Right atrium auricular region (tissue), 2 donors: ENCODE measurements around the gene WWTR1. TPM values are rescaled to one million over a fixed set of nuclear protein-coding genes. Genes with fewer than 3 reads are reported as not detected.

ENCODE experiments used
- DNase-seq: peaks from one replicate; pipeline ENCODE4 v3.0.0-alpha.2; 2019; ENCODE audit warnings: low spot score
- H3K27ac ChIP-seq, 2 donors: fragments of 200-600 bp; sonication (generic); 1 replicate in 1 of 2; 2 replicates in 1 of 2; pipeline ENCODE4 v1.5.1; 2016 to 2019
- H3K27me3 ChIP-seq, 2 donors: fragments of 200-600 bp; sonication (generic); one replicate each; pipeline versions ENCODE4 v1.5.1 to v1.6.0; 2017 to 2019
- H3K36me3 ChIP-seq: fragments of 200-600 bp; sonication (generic); one replicate; pipeline ENCODE4 v1.5.1; 2016
- H3K4me1 ChIP-seq, 2 donors: fragments of 200-600 bp; sonication (generic); one replicate each; pipeline versions ENCODE4 v1.5.1 to v1.6.0; 2017 to 2019
- H3K4me3 ChIP-seq, 2 donors: fragments of 200-600 bp; sonication (generic); 1 replicate in 1 of 2; 2 replicates in 1 of 2; pipeline ENCODE4 v1.5.1; 2017 to 2019; ENCODE audit warnings: mild to moderate bottlenecking in 1 of 2, moderate library complexity in 1 of 2
- H3K9me3 ChIP-seq, 2 donors: fragments of 200-600 bp; sonication (generic); one replicate each; pipeline ENCODE4 v1.5.1; 2019
- CTCF ChIP-seq, 2 donors: fragments of 200-600 bp; sonication (generic); IDR thresholded peaks; one replicate each; pipeline ENCODE4 v1.5.1; 2019; ENCODE audit warnings: antibody characterized with exemption in 2 of 2
- total RNA-seq, 2 donors: library from RNA; depleted of rRNA; stranded (reverse); fragments of >200 nt; gene quantifications; one replicate each; pipeline ENCODE4 v1.1.0, GENCODE V29; 2016

Gene WWTR1
- total RNA-seq, 2 donors from 2014 or later, result 53.4 to 73.1 TPM

- Histone ChIP-seq H3K4me1 (peaks cover 0 to 59% of the 10 kb centered on the region in 2 donors), H3K36me3 (no peaks in the 10 kb centered on the region), H3K27me3 (no peaks in the 10 kb centered on the region), H3K27ac (peak overlapping the region; percentile 32 to 60), H3K4me3 (peak overlapping the region; percentile 15 to 28), H3K9me3 (no peaks in the 10 kb centered on the region)
- DNase-seq, result no peak
- no peak for TF ChIP-seq CTCF (IDR thresholded peaks at IDR 0.05)
Observed at GRCh38 chr3:149638228-149639092, 19.4 kb downstream of the WWTR1 start.

DNA sequence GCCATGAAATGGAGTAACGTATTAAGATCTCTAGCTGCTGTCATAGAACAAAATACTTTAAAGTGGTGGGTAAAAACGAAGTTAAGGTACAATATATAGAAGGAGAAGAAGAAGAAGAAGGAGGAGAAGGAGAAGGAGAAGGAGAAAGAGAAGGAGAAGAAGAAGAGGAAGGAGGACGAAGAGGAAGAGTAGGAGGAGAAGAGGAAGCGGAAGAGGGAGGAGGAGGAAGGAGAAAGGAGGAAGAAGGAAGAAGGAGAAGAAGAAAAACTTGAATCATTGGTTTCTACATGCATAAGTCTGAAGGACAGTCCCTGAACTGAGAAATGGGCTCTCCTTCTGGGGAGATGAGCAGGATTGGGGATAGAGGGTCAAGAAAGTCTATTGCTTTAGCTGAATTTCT lies 22.4 kb downstream of the WWTR1 start:
- H3K27ac ChIP-seq, result no peak overlapping the region

DNA sequence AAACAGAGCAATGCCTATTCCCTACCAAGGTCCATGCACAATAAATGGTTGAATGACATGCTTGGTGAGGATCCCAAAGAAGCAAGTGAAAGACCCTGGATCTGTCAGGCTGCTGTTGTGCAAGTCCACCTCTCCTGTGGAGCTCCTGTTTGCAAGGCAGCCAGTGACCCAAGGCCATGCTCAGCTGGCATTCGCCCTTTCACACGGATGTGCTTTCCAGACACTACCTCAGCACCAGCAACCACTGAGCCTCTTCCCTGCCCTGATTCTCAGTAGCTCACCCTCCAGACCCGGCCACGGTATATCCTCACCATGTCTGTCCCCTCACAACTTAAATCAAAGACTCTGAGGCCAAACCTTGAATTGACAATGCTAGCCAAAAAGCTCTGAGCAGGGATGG lies 23.3 kb downstream of the WWTR1 start:
- no peak for TF ChIP-seq CTCF (IDR thresholded peaks at IDR 0.05)
- Histone ChIP-seq H3K36me3 (no peaks in the 10 kb centered on the region), H3K4me1 (peaks cover 0 to 43% of the 10 kb centered on the region in 2 donors), H3K27me3 (no peaks in the 10 kb centered on the region), H3K4me3 (no peak overlapping the region), H3K27ac (peak overlapping the region; percentile 8 to 9), H3K9me3 (no peaks in the 10 kb centered on the region)
- DNase-seq, result no peak

More for the DNA sequence above, 22.4 kb downstream of the WWTR1 start:
- H3K4me3 ChIP-seq, result no peak overlapping the region
- H3K27me3 ChIP-seq, result no peaks in the 10 kb centered on the region
- TF ChIP-seq CTCF (IDR thresholded peaks at IDR 0.05), result no peak
- DNase-seq, result no peak
- H3K9me3 ChIP-seq, result no peaks in the 10 kb centered on the region
- H3K36me3 ChIP-seq, result no peaks in the 10 kb centered on the region
- H3K4me1 ChIP-seq, result peaks cover 0 to 43% of the 10 kb centered on the region in 2 donors

- H3K9me3 ChIP-seq, result no peaks in the 10 kb centered on the region
- no peaks in the 10 kb centered on the region for H3K36me3 ChIP-seq
- H3K27ac ChIP-seq, result peak overlapping the region in 1 of 2 donors; percentile 9
- H3K4me1 ChIP-seq, result peaks cover 0 to 38% of the 10 kb centered on the region in 2 donors
- no peaks in the 10 kb centered on the region for H3K27me3 ChIP-seq
- no peak for DNase-seq
- no peak overlapping the region for H3K4me3 ChIP-seq
- TF ChIP-seq CTCF (IDR thresholded peaks at IDR 0.05), result no peak
Observed at GRCh38 chr3:149634072-149634471, 23.8 kb downstream of the WWTR1 start.

DNA sequence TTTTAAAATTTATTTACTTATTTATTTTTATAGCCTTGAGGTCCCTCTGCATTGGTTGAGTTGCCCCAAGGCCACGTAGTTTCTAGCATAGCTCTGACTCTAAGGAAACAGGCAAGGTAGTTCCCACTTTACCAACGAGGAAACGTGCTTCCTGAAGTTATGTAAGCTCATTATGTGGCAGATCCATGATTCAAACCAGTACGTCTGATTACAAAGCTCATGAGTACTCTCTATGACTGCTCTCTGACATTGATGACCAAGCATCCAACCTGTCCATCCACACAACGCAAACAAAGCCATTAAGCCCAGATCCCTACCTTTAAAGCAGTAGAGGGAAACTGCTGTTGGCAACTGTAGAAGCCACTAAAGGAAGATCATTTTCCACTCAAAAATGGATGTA lies 25.6 kb downstream of the WWTR1 start:
- Histone ChIP-seq H3K27ac (no peak overlapping the region), H3K9me3 (no peaks in the 10 kb centered on the region), H3K27me3 (no peaks in the 10 kb centered on the region), H3K4me1 (peaks cover 0 to 29% of the 10 kb centered on the region in 2 donors), H3K4me3 (no peak overlapping the region), H3K36me3 (no peaks in the 10 kb centered on the region)
- no peak for DNase-seq
- no peak for TF ChIP-seq CTCF (IDR thresholded peaks at IDR 0.05)
